PC-3 (cell line): ENCODE data around the gene COL27A1. TPM values are rescaled to one million over a fixed set of nuclear protein-coding genes. Genes with fewer than 3 reads are reported as not detected.
"Not testable (repeated sequence)": the region's sequence is repeated elsewhere in the genome, so short reads cannot be mapped to it uniquely, and the experiment has no call there.

Experiments
- ATAC-seq: fragments of 200-7000 bp; cut with Tn5 transposase; 2 replicates; pipeline ENCODE4 v1.9.1; 2020; ENCODE audit warnings: mild to moderate bottlenecking, moderate library complexity
- BruUV-seq: library from RNA; stranded (reverse); fragments of 400-500 nt; replicated peaks from 2 replicates; lab custom pipeline; 2021; lab: Mats Ljungman, UMichigan
- CTCF ChIA-PET: fragments of 300-600 bp; sonication (Branson Sonifier 250); formaldehyde crosslinking; loops from one replicate; lab custom pipeline; 2022; ENCODE audit warnings: antibody characterized with exemption; lab: Charles Lee
- POLR2A ChIA-PET: fragments of 300-600 bp; sonication (Branson Sonifier 250); formaldehyde crosslinking; loops from one replicate; lab custom pipeline; 2022; ENCODE audit warnings: antibody characterized with exemption; ENCODE audit not compliant: unreplicated experiment; lab: Charles Lee
- DNase-seq: peaks from one replicate; pipeline ENCODE4 v3.0.0-alpha.2; 2015
- H2AFZ ChIP-seq: fragments of 300-600 bp; sonication (generic); 2 replicates; pipeline ENCODE4 v1.6.0; 2016; ENCODE audit warnings: antibody characterized with exemption, low read length
- H3F3A ChIP-seq: fragments of 300-600 bp; sonication (generic); one replicate; pipeline ENCODE4 v1.6.0; 2017; ENCODE audit warnings: antibody characterized with exemption, low read length, control low read depth, mild to moderate bottlenecking; ENCODE audit not compliant: unreplicated experiment
- H3K27ac ChIP-seq: fragments of 300-600 bp; sonication (generic); 2 replicates; pipeline ENCODE4 v1.5.1; 2016; ENCODE audit warnings: mild to moderate bottlenecking, low read length
- H3K27me3 ChIP-seq: fragments of 300-600 bp; sonication (generic); 2 replicates; pipeline ENCODE4 v1.6.1; 2016; ENCODE audit warnings: low read length, mixed read lengths
- H3K36me3 ChIP-seq: fragments of 300-600 bp; sonication (generic); 2 replicates; pipeline ENCODE4 v1.6.1; 2016; ENCODE audit warnings: low read depth, mixed run types, low read length, mixed read lengths
- H3K4me1 ChIP-seq: fragments of 300-600 bp; sonication (generic); 2 replicates; pipeline ENCODE4 v1.5.1; 2016; ENCODE audit warnings: low read length; ENCODE audit not compliant: insufficient read depth
- H3K4me2 ChIP-seq: fragments of 300-600 bp; sonication (generic); 2 replicates; pipeline ENCODE4 v1.6.0; 2016; ENCODE audit warnings: low read length
- H3K4me3 ChIP-seq: fragments of 300-600 bp; sonication (generic); 2 replicates; pipeline ENCODE4 v1.5.1; 2016; ENCODE audit warnings: mild to moderate bottlenecking, low read length, mixed read lengths
- H3K79me2 ChIP-seq: fragments of 300-600 bp; sonication (generic); 2 replicates; pipeline ENCODE4 v1.6.1; 2017; ENCODE audit warnings: low read length, mixed read lengths
- H3K9ac ChIP-seq: fragments of 300-600 bp; sonication (generic); 2 replicates; pipeline ENCODE4 v1.6.0; 2016; ENCODE audit warnings: mild to moderate bottlenecking, low read length
- H3K9me2 ChIP-seq: fragments of 300-600 bp; sonication (generic); replicated peaks from 2 replicates; pipeline ENCODE4 v1.6.1; 2016; ENCODE audit warnings: mixed run types, low read length, mixed read lengths
- H3K9me3 ChIP-seq: fragments of 300-600 bp; sonication (generic); 2 replicates; pipeline ENCODE4 v1.6.1; 2016; ENCODE audit warnings: low read length, mixed read lengths
- H4K20me1 ChIP-seq: fragments of 300-600 bp; sonication (generic); 2 replicates; pipeline ENCODE4 v1.6.1; 2016; ENCODE audit warnings: low read length, mixed read lengths
- EZH2 ChIP-seq: fragments of 300-600 bp; sonication (generic); IDR thresholded peaks from one replicate; pipeline ENCODE4 v1.6.1; 2017; ENCODE audit warnings: antibody characterized with exemption, mild to moderate bottlenecking, low read length; ENCODE audit not compliant: unreplicated experiment
- EZH2phosphoT487 ChIP-seq: fragments of 300-600 bp; sonication (generic); IDR thresholded peaks from 2 replicates; pipeline ENCODE4 v1.6.1; 2018; ENCODE audit warnings: mild to moderate bottlenecking, antibody characterized with exemption, low read length, borderline replicate concordance
- intact Hi-C: fragments of 100-400 bp; cut with micrococcal nuclease; formaldehyde crosslinking; loops from 2 replicates; pipeline ENCODE4 v1.9.0; 2023
- total RNA-seq: library from RNA; depleted of rRNA; stranded (reverse); fragments of >200 nt; gene quantifications from 2 replicates; pipeline ENCODE4 v1.2.3, GENCODE V29; 2014
- TF ChIP-seq, protein P1 (sequence below): fragments of 300-600 bp; sonication (generic); conservative IDR thresholded peaks from 2 replicates; pipeline ENCODE4 v1.5.1; 2017; ENCODE audit warnings: antibody characterized with exemption, low read depth, mild to moderate bottlenecking, low read length

COL27A1 gene
- total RNA-seq, 1 experiment from 2014 or later: 4.3 TPM

- BruUV-seq: no TSS peak
- Histone ChIP-seq H3K27ac (no peak overlapping the region), H3K9me3 (no peaks in the 10 kb centered on the region), H4K20me1 (no peaks in the 10 kb centered on the region), H2AFZ (no peak overlapping the region), H3K27me3 (no peaks in the 10 kb centered on the region), H3K36me3 (no peaks in the 10 kb centered on the region), H3K4me2 (no peak overlapping the region), H3K4me1 (no peaks in the 10 kb centered on the region), H3K79me2 (no peaks in the 10 kb centered on the region), H3K4me3 (no peak overlapping the region), H3K9me2 (no peaks in the 10 kb centered on the region), H3K9ac (no peak overlapping the region), H3F3A (no peaks in the 10 kb centered on the region)
- DNase-seq (no peak), ATAC-seq (no peak)
- CTCF ChIA-PET: no interaction called here
- TF ChIP-seq, protein P1, sequence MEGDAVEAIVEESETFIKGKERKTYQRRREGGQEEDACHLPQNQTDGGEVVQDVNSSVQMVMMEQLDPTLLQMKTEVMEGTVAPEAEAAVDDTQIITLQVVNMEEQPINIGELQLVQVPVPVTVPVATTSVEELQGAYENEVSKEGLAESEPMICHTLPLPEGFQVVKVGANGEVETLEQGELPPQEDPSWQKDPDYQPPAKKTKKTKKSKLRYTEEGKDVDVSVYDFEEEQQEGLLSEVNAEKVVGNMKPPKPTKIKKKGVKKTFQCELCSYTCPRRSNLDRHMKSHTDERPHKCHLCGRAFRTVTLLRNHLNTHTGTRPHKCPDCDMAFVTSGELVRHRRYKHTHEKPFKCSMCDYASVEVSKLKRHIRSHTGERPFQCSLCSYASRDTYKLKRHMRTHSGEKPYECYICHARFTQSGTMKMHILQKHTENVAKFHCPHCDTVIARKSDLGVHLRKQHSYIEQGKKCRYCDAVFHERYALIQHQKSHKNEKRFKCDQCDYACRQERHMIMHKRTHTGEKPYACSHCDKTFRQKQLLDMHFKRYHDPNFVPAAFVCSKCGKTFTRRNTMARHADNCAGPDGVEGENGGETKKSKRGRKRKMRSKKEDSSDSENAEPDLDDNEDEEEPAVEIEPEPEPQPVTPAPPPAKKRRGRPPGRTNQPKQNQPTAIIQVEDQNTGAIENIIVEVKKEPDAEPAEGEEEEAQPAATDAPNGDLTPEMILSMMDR: no peak
- TF ChIP-seq EZH2phosphoT487 (no peak), EZH2 (no peak)
- POLR2A ChIA-PET: no interaction called here
- intact Hi-C loops: no loop called here
Observed at GRCh38 chr9:114190563-114190905, 35.2 kb downstream of the COL27A1 start.

GRCh38 chr9:114191402-114191801 lies 36.1 kb downstream of the COL27A1 start:
- H4K20me1 ChIP-seq, H3K9me2 ChIP-seq, H3K36me3 ChIP-seq, H3F3A ChIP-seq, H3K9ac ChIP-seq, ATAC-seq, H2AFZ ChIP-seq, CTCF ChIA-PET, H3K79me2 ChIP-seq, H3K27ac ChIP-seq, H3K9me3 ChIP-seq, intact Hi-C loops, POLR2A ChIA-PET, DNase-seq, BruUV-seq, H3K4me3 ChIP-seq, H3K27me3 ChIP-seq, H3K4me1 ChIP-seq, H3K4me2 ChIP-seq: not testable (repeated sequence)

- no peaks in the 10 kb centered on the region for H3K36me3 ChIP-seq
- H3K4me2 ChIP-seq: no peak overlapping the region
- no peak overlapping the region for H2AFZ ChIP-seq
- ATAC-seq (no peak), DNase-seq (no peak)
- no peak overlapping the region for H3K9ac ChIP-seq
- H3K4me1 ChIP-seq: no peaks in the 10 kb centered on the region
- CTCF ChIA-PET: no interaction called here
- no peak overlapping the region for H3K4me3 ChIP-seq
- H3K27ac ChIP-seq: no peak overlapping the region
- no TSS peak for BruUV-seq
- TF ChIP-seq EZH2phosphoT487 (no peak), EZH2 (no peak)
- TF ChIP-seq, protein P1: no peak
- POLR2A ChIA-PET: interaction anchor here (0.7 kb wide), 1 partner anchor 187 kb away, joined by 3 read pairs; no protein-coding TSS in a partner anchor
- intact Hi-C loops: no loop called here
- no peaks in the 10 kb centered on the region for H3K9me3 ChIP-seq
- H3K27me3 ChIP-seq: no peaks in the 10 kb centered on the region
- no peaks in the 10 kb centered on the region for H4K20me1 ChIP-seq
- no peaks in the 10 kb centered on the region for H3K79me2 ChIP-seq
- no peaks in the 10 kb centered on the region for H3F3A ChIP-seq
- H3K9me2 ChIP-seq: no peaks in the 10 kb centered on the region
Observed at GRCh38 chr9:114192539-114192938, 37.2 kb downstream of the COL27A1 start.
